Right lobe of liver (tissue), 6 donors: Measurements from ENCODE around the gene RSRP1. TPM values are rescaled to one million over a fixed set of nuclear protein-coding genes. Genes with fewer than 3 reads are reported as not detected.
"Not testable (repeated sequence)": the region's sequence is repeated elsewhere in the genome, so short reads cannot be mapped to it uniquely, and the experiment has no call there.

Experiments used
- ATAC-seq, 4 donors: fragments of 200-7000 bp; cut with Tn5 transposase; one replicate each; pipeline ENCODE4 v1.9.1; 2020; ENCODE audit warnings: mild to moderate bottlenecking in 4 of 4, moderate library complexity in 4 of 4
- DNase-seq, 3 donors: peaks; one replicate each; pipeline ENCODE4 v3.0.0-alpha.2; 2020
- H3K27ac ChIP-seq, 3 donors: fragments of 200-600 bp; one replicate each; pipeline ENCODE4 v1.8.0; 2022
- H3K27me3 ChIP-seq, 2 donors: fragments of 200-600 bp; one replicate each; pipeline ENCODE4 v1.8.0; 2022
- H3K36me3 ChIP-seq, 4 donors: fragments of 200-600 bp; sonication (generic) in 1 of 4; one replicate each; pipeline versions ENCODE4 v1.5.1 to v1.8.0; 2017 to 2022; ENCODE audit warnings: control low read depth in 1 of 4
- H3K4me1 ChIP-seq, 4 donors: fragments of 200-600 bp; sonication (generic) in 1 of 4; one replicate each; pipeline versions ENCODE4 v1.5.1 to v1.8.0; 2017 to 2022; ENCODE audit warnings: control low read depth in 1 of 4
- H3K4me3 ChIP-seq, 3 donors: fragments of 200-600 bp; one replicate each; pipeline ENCODE4 v1.8.0; 2022
- H3K9me3 ChIP-seq, 4 donors: fragments of 200-600 bp; sonication (generic) in 1 of 4; one replicate each; pipeline versions ENCODE4 v1.5.1 to v1.8.0; 2017 to 2022; ENCODE audit warnings: control low read depth in 1 of 4
- POLR2A ChIP-seq: fragments of 450-650 bp; IDR thresholded peaks from one replicate; pipeline ENCODE4 v1.6.1; 2017; ENCODE audit warnings: antibody characterized with exemption, mild to moderate bottlenecking
- WGBS: methylation state at CpG from one replicate; pipeline ENCODE4 v1.1.6; 2018; ENCODE audit warnings: low coverage, low lambda C conversion rate; ENCODE audit not compliant: insufficient coverage; ENCODE audit errors: missing lambda C conversion rate; 5-methylcytosine and 5-hydroxymethylcytosine counted together
- intact Hi-C, 2 donors: fragments of 100-400 bp; cut with DNase I; formaldehyde crosslinking; loops; one replicate each; pipeline versions ENCODE4 v1.11.2 to v1.14.1; 2022
- total RNA-seq, 6 experiments: library from RNA; depleted of rRNA in 2 of 6; stranded (reverse); fragments of >200 nt in 2 of 6; fragmentation: NEBNext Ultra II Directional in 3 of 6; extraction: Animal tissue kit (Norgen Biotek cat#: 25700) in 3 of 6; gene quantifications; one replicate each; pipeline versions ENCODE4 v1.1.0 to v1.2.4, GENCODE V29; 2016 to 2023
- TF ChIP-seq, protein P1 (sequence below), 4 donors: fragments of 200-600 bp in 3 of 4; fragments of 450-650 bp in 1 of 4; IDR thresholded peaks; one replicate each; pipeline versions ENCODE4 v1.5.1 to v1.8.0; 2016 to 2022; ENCODE audit warnings: antibody characterized with exemption in 4 of 4, mild to moderate bottlenecking in 2 of 4
- donor health status: DM: no; HTN: yes; CAD: no.
- donor health status: DM: no; HTN: no; CAD: no.
- donor health status: DM: no; HTN: no; CAD: no.
- donor health status: DM: no; HTN: yes; CAD: no.
- donor health status: DM: no; HTN: yes; CAD: no.

RSRP1 gene
- total RNA-seq, 6 experiments from 2014 or later = 32.1 to 52.1 (median 40.2) TPM

DNA sequence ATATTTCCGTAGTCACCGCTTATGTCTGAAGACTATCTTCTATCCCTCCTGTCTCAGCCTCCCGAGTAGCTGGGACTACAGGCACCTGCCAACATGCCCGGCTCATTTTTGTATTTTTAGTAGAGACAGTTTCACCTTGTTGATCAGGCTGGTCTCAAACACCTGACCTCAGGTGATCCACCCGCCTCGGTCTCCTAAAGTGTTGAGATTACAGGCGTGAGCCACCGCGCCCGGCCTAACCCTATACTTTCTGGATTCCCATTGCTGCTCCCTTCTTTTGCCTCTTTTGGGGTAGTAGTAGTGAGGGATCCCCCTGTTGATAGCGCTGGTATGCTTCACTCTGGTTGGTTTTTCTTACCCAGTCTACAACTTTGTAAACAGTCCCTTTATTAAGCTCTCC is 9.2 kb downstream of the RSRP1 start:
- no peak overlapping the region for H3K4me3 ChIP-seq
- no peaks in the 10 kb centered on the region for H3K9me3 ChIP-seq
- no peaks in the 10 kb centered on the region for H3K27me3 ChIP-seq
- intact Hi-C loops = no loop called here
- H3K27ac ChIP-seq = no peak overlapping the region
- ATAC-seq = no peak
- WGBS = 93% methylated on average over 9 of the region's 11 CpGs
- no peak for DNase-seq
- H3K36me3 ChIP-seq = peaks cover 0 to 20% (median 9%) of the 10 kb centered on the region in 4 donors
- peaks cover 0 to 19% (median 6%) of the 10 kb centered on the region in 4 donors for H3K4me1 ChIP-seq
- TF ChIP-seq POLR2A = no peak
- TF ChIP-seq, protein P1, sequence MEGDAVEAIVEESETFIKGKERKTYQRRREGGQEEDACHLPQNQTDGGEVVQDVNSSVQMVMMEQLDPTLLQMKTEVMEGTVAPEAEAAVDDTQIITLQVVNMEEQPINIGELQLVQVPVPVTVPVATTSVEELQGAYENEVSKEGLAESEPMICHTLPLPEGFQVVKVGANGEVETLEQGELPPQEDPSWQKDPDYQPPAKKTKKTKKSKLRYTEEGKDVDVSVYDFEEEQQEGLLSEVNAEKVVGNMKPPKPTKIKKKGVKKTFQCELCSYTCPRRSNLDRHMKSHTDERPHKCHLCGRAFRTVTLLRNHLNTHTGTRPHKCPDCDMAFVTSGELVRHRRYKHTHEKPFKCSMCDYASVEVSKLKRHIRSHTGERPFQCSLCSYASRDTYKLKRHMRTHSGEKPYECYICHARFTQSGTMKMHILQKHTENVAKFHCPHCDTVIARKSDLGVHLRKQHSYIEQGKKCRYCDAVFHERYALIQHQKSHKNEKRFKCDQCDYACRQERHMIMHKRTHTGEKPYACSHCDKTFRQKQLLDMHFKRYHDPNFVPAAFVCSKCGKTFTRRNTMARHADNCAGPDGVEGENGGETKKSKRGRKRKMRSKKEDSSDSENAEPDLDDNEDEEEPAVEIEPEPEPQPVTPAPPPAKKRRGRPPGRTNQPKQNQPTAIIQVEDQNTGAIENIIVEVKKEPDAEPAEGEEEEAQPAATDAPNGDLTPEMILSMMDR (IDR thresholded peaks at IDR 0.05) = no peak

DNA sequence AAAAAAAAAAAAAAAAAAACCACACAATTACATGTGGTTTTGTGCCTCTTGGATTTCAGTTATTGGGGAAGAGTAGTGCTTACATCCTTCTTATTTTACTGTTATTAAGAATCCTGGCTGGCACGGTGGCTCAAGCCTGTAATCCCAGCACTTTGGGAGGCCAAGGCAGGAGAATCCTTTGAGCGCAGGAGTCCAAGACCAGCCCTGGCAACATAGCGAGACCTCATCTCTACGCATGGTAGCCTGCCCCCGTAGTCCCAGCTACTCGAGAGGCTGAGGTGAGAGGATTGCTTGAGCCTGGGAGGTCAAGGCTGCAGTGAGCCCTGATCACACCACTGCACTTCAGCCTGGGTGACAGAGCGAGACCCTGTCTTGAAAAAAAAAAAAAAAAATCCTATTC is 11.0 kb downstream of the RSRP1 start:
- H3K27ac ChIP-seq, H3K4me3 ChIP-seq, ATAC-seq, H3K36me3 ChIP-seq, H3K9me3 ChIP-seq, DNase-seq, H3K27me3 ChIP-seq, intact Hi-C loops: not testable (repeated sequence)
- WGBS = 76% methylated on average over 4 of the region's 7 CpGs
- peaks cover 0 to 23% (median 6%) of the 10 kb centered on the region in 4 donors for H3K4me1 ChIP-seq

DNA sequence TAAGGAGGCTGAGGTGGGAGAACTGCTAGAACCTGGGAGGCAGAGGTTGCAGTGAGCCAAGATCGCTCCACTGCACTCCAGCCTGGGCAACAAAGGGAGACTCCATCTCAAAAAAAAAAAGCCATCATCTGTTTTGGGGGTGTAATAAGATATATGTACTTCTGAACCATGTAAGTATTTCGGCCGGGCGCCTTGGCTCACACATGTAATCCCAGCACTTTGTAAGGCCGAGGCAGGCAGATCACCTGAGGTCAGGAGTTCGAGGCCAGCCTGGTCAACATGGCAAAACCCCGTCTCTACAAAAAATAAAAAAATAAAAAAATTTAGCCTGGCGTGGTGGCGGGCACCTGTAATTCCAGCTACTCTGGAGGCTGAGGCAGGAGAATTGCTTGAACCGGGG is 11.8 kb downstream of the RSRP1 start:
- H3K4me3 ChIP-seq, H3K27ac ChIP-seq, H3K9me3 ChIP-seq, H3K36me3 ChIP-seq, ATAC-seq, H3K27me3 ChIP-seq, intact Hi-C loops, DNase-seq: not testable (repeated sequence)
- H3K4me1 ChIP-seq = peaks cover 0 to 20% (median 1%) of the 10 kb centered on the region in 4 donors
- WGBS = 94% methylated on average over 10 of the region's 10 CpGs

DNA sequence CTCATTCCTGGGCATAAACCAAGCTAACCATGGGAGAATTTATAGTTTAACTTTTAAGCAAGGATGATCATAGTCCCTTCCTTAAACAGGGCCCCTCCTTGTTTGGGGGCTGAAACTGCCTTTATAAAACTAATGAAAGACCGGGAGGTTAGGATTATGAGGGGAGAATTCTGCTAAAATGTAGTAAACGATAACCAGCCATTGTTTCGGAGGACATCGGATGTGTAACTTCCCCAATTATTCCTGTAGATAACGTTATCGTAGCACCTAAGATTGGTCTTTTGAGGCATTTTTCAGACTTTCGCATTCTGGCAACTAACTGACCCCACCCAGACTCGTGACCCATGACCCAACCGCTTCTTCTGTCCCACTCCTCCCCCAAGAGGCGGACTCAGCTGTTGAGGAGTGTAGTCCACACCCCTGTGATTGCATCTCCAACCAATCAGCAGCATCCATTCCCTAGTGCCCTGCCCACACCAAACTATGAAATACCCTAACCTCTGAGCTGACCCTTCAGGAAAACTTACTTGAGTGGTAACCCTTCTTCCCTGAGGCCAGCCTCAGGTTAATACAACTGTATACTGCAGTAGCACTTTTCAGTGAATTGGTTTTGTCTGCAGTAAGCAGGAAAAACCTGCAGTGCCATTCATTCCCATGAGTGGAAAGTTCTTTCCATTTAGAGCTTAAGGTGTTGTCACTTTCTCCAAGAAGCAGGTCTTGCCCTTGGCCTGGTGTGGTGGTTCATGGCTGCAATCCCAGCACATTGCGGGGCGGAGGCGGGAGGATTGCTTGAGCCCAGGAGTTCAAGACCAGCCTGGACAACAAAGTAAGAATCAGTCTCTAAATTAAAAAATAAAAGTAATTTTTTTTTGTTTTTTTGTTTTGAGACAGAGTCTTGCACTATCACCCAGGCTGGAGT is 14.1 kb downstream of the RSRP1 start:
- Histone ChIP-seq H3K9me3 (no peaks in the 10 kb centered on the region), H3K4me3 (peak overlapping the region; percentile 73 to 96 (median 95)), H3K36me3 (peaks cover 0 to 27% (median 6%) of the 10 kb centered on the region in 4 donors), H3K27me3 (no peaks in the 10 kb centered on the region), H3K4me1 (peaks cover 0 to 10% (median 0%) of the 10 kb centered on the region in 4 donors), H3K27ac (peak overlapping the region; percentile 86 to 91 (median 86))
- DNase-seq = peak; percentile 83 to 89 (median 86)
- intact Hi-C loops = no loop called here
- ATAC-seq = peak; percentile 91 to 96 (median 93)
- TF ChIP-seq POLR2A = no peak
- TF ChIP-seq, protein P1 (IDR thresholded peaks at IDR 0.05) = no peak
- 23% methylated on average over 13 of the region's 13 CpGs for WGBS

DNA sequence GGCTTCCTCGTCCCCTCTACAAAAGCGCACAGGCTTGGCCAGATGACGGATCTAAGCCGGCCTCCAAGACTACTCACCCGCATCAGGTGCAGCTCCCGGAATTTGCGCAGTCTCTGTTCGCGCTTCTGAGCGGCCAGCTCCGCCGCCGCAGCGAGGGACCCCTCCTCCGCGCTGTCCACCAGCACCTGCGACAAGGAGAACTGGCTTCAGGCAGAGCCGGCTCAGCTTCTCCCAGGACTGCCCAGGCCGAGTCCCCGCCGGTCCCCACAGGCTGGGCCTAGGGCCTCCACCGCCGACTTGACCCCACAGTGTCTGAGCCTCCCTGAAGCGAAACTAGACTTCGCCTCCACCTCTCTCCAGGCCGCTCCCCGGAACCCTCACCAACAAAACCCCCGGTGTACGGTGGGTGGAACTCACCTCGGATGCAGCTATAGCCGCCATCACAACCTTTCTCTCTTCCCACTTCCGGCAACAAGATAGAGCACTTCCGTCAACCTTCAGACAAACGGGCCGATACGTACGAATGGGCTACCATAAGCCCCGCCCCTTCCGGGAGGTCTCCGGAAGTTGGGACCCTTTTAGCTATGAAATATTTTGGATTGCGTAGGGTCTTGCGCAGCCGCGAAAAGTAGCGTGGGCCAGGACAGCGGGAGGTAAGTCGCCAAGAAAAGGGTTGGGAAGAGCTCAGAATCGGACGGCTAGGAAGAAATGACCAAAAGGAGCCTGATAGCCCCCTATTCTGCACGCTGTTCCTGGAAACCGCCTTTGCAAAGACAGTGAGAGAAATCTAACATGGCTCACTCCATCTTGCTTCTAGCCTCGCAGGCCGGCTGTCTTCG is 15.0 kb downstream of the RSRP1 start, which contains the start of gene SYF2:
SYF2 (minus strand) TSS at position 476 of the 839 bp plus-strand sequence; CDS start at position 441, 35 bp downstream.
- intact Hi-C loops = no loop called here
- DNase-seq = peak; percentile 85 to 88 (median 86)
- 0% methylated on average over 29 of the region's 54 CpGs for WGBS
- peak; percentile 69 for TF ChIP-seq POLR2A
- TF ChIP-seq, protein P1 (IDR thresholded peaks at IDR 0.05) = no peak
- H3K9me3 ChIP-seq = no peaks in the 10 kb centered on the region
- peak within 1 kb of the TSS; percentile 86 to 91 (median 86) for H3K27ac ChIP-seq
- ATAC-seq = peak; percentile 92 to 94 (median 93)
- H3K4me3 ChIP-seq = peak within 1 kb of the TSS; percentile 73 to 96 (median 95)
- H3K36me3 ChIP-seq = peaks cover 2 to 36% (median 13%) of the 10 kb centered on the region in 4 donors
- no peaks in the 10 kb centered on the region for H3K27me3 ChIP-seq
- peaks cover 0 to 10% (median 0%) of the 10 kb centered on the region in 4 donors for H3K4me1 ChIP-seq
